ENCODE measurements around the gene MSS51.
A peak's percentile ranks its signal among the peaks of the same experiment; 100 is the strongest.

Gene MSS51

DNA sequence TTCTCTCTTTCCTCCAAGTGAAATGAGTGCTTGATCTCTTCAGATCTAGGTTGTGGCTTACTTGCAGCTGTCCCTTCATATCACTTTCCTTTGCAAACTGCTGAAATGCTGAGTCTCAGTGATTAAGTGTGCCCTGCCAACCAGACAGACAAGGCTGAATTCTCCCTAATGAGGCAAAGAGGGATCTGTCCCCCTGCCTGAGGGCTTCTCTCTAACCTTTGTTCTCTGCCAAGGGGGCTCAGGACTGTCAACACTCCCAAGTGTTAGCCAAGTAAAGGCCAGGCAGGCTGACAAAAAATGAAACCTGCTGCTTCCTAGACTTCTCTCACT is at the start of gene MSS51:
TSS of gene MSS51 (minus strand) at position 24 of the 330 bp plus-strand sequence. CDS start 5,277 bp downstream, outside the sequence.
- peaks cover 19% of the 10 kb centered on the region for H3K36me3 ChIP-seq (ENCODE audit: control insufficient read depth, insufficient read depth, low read length, severe bottlenecking)
- H3K4me3 ChIP-seq (ENCODE audit: low read length): no peak within 1 kb of the TSS
- peaks cover under 1% of the 10 kb centered on the region for H3K4me1 ChIP-seq (ENCODE audit: control insufficient read depth, insufficient read depth, low read length)
- no peak within 1 kb of the TSS for H3K9ac ChIP-seq (ENCODE audit: low read length)
- H3K27me3 ChIP-seq (replicated peaks; ENCODE audit: control insufficient read depth, insufficient read depth, low read length): no peaks in the 10 kb centered on the region
- H3K9me3 ChIP-seq (ENCODE audit: control insufficient read depth, low read length): no peaks in the 10 kb centered on the region
- DNase-seq (ENCODE audit: low read depth): no peak

GRCh38 chr10:73480158-73480557 is 46.8 kb upstream of the MSS51 start:
- H3K9me3 ChIP-seq (ENCODE audit: control insufficient read depth, low read length): no peaks in the 10 kb centered on the region
- H3K4me3 ChIP-seq (ENCODE audit: low read length): no peak overlapping the region
- no peaks in the 10 kb centered on the region for H3K27me3 ChIP-seq (replicated peaks; ENCODE audit: control insufficient read depth, insufficient read depth, low read length)
- H3K4me1 ChIP-seq (ENCODE audit: control insufficient read depth, insufficient read depth, low read length): no peaks in the 10 kb centered on the region
- no peak overlapping the region for H3K9ac ChIP-seq (ENCODE audit: low read length)
- H3K36me3 ChIP-seq (ENCODE audit: control insufficient read depth, insufficient read depth, low read length, severe bottlenecking): peaks cover 51% of the 10 kb centered on the region
- DNase-seq (ENCODE audit: low read depth): peak; percentile 34

DNA sequence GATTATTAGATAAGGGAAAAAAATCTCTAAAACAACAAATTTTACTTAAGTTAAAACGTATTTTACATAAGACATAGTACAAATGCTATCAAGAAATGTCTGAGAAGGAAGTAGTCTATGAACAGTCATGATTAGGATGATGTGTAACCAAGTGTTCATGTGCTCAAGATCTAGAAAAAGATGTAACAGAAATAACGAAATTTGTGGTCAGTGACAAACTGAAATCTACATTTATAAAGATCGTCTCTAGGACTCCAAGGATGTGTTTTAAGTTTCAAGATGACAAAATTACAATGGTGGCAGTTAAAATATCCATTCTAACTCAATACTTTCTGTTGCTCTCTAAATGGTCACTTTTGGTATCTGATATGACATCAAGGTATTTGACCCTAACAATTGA is 45.3 kb upstream of the MSS51 start:
- Histone ChIP-seq H3K27me3 (replicated peaks; ENCODE audit: control insufficient read depth, insufficient read depth, low read length) (no peaks in the 10 kb centered on the region), H3K4me1 (ENCODE audit: control insufficient read depth, insufficient read depth, low read length) (no peaks in the 10 kb centered on the region), H3K9me3 (ENCODE audit: control insufficient read depth, low read length) (no peaks in the 10 kb centered on the region), H3K9ac (ENCODE audit: low read length) (no peak overlapping the region), H3K4me3 (ENCODE audit: low read length) (no peak overlapping the region), H3K36me3 (ENCODE audit: control insufficient read depth, insufficient read depth, low read length, severe bottlenecking) (peaks cover 66% of the 10 kb centered on the region)
- no peak for DNase-seq (ENCODE audit: low read depth)

GRCh38 chr10:73471226-73471625 is 37.9 kb upstream of the MSS51 start:
- Histone ChIP-seq H3K9ac (ENCODE audit: low read length) (no peak overlapping the region), H3K4me1 (ENCODE audit: control insufficient read depth, insufficient read depth, low read length) (peaks cover 17% of the 10 kb centered on the region), H3K4me3 (ENCODE audit: low read length) (no peak overlapping the region), H3K9me3 (ENCODE audit: control insufficient read depth, low read length) (no peaks in the 10 kb centered on the region), H3K36me3 (ENCODE audit: control insufficient read depth, insufficient read depth, low read length, severe bottlenecking) (peaks cover 91% of the 10 kb centered on the region), H3K27me3 (replicated peaks; ENCODE audit: control insufficient read depth, insufficient read depth, low read length) (no peaks in the 10 kb centered on the region)
- DNase-seq (ENCODE audit: low read depth): no peak

GRCh38 chr10:73469579-73469978 is 36.2 kb upstream of the MSS51 start:
- no peaks in the 10 kb centered on the region for H3K9me3 ChIP-seq (ENCODE audit: control insufficient read depth, low read length)
- no peaks in the 10 kb centered on the region for H3K27me3 ChIP-seq (replicated peaks; ENCODE audit: control insufficient read depth, insufficient read depth, low read length)
- peaks cover 91% of the 10 kb centered on the region for H3K36me3 ChIP-seq (ENCODE audit: control insufficient read depth, insufficient read depth, low read length, severe bottlenecking)
- DNase-seq (ENCODE audit: low read depth): no peak
- no peak overlapping the region for H3K4me3 ChIP-seq (ENCODE audit: low read length)
- H3K4me1 ChIP-seq (ENCODE audit: control insufficient read depth, insufficient read depth, low read length): peaks cover 17% of the 10 kb centered on the region
- H3K9ac ChIP-seq (ENCODE audit: low read length): no peak overlapping the region

GRCh38 chr10:73467206-73467605 is 33.8 kb upstream of the MSS51 start:
- H3K4me3 ChIP-seq (ENCODE audit: low read length): no peak overlapping the region
- H3K9ac ChIP-seq (ENCODE audit: low read length): no peak overlapping the region
- DNase-seq (ENCODE audit: low read depth): no peak
- H3K27me3 ChIP-seq (replicated peaks; ENCODE audit: control insufficient read depth, insufficient read depth, low read length): no peaks in the 10 kb centered on the region
- no peaks in the 10 kb centered on the region for H3K9me3 ChIP-seq (ENCODE audit: control insufficient read depth, low read length)
- peaks cover 75% of the 10 kb centered on the region for H3K36me3 ChIP-seq (ENCODE audit: control insufficient read depth, insufficient read depth, low read length, severe bottlenecking)
- peaks cover 17% of the 10 kb centered on the region for H3K4me1 ChIP-seq (ENCODE audit: control insufficient read depth, insufficient read depth, low read length)

- peaks cover 10% of the 10 kb centered on the region for H3K4me1 ChIP-seq (ENCODE audit: control insufficient read depth, insufficient read depth, low read length)
- DNase-seq (ENCODE audit: low read depth): no peak
- H3K27me3 ChIP-seq (replicated peaks; ENCODE audit: control insufficient read depth, insufficient read depth, low read length): no peaks in the 10 kb centered on the region
- no peak overlapping the region for H3K4me3 ChIP-seq (ENCODE audit: low read length)
- H3K36me3 ChIP-seq (ENCODE audit: control insufficient read depth, insufficient read depth, low read length, severe bottlenecking): peaks cover 66% of the 10 kb centered on the region
- no peak overlapping the region for H3K9ac ChIP-seq (ENCODE audit: low read length)
- no peaks in the 10 kb centered on the region for H3K9me3 ChIP-seq (ENCODE audit: control insufficient read depth, low read length)
These were observed 32.8 kb upstream of the MSS51 start for GRCh38 chr10:73465978-73466726.

- Histone ChIP-seq H3K36me3 (ENCODE audit: control insufficient read depth, insufficient read depth, low read length, severe bottlenecking) (peaks cover 26% of the 10 kb centered on the region), H3K9ac (ENCODE audit: low read length) (no peak overlapping the region), H3K9me3 (ENCODE audit: control insufficient read depth, low read length) (no peaks in the 10 kb centered on the region), H3K4me3 (ENCODE audit: low read length) (no peak overlapping the region), H3K4me1 (ENCODE audit: control insufficient read depth, insufficient read depth, low read length) (peaks cover 3% of the 10 kb centered on the region), H3K27me3 (replicated peaks; ENCODE audit: control insufficient read depth, insufficient read depth, low read length) (no peaks in the 10 kb centered on the region)
- DNase-seq (ENCODE audit: low read depth): no peak
These were observed 27.5 kb upstream of the MSS51 start for GRCh38 chr10:73460897-73461296.

DNA sequence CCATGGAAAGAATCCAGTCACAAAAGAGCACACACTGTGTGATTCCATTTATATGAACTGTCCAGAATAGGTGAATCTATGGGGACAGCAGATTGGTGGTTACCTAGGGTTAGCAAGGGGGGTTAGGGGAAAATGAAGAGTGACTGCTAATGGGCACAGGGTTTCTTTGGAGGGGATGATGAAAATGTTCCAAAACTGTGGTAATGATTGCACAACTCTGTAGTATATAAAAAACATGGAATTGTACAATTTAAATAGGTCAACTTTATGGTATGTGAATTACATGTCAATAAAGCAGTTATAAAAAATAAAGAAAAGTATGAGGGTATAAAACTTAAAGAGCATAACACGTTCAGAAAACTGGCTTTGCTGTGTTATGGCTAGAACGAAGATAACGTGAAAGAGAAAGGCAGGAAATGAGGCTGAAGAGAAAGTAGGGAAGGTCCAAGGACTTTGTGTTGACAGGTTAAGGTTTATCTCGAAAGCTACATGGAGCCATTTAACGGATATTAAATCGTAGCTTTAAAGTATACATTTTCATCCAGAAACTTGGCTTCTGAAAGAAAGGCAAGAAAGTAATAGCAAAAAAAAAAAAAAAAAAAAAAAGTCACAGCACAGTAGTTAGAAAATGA is 26.4 kb upstream of the MSS51 start:
- Histone ChIP-seq H3K9me3 (ENCODE audit: control insufficient read depth, low read length) (no peaks in the 10 kb centered on the region), H3K27me3 (replicated peaks; ENCODE audit: control insufficient read depth, insufficient read depth, low read length) (no peaks in the 10 kb centered on the region), H3K4me3 (ENCODE audit: low read length) (no peak overlapping the region), H3K9ac (ENCODE audit: low read length) (no peak overlapping the region), H3K36me3 (ENCODE audit: control insufficient read depth, insufficient read depth, low read length, severe bottlenecking) (peaks cover 18% of the 10 kb centered on the region), H3K4me1 (ENCODE audit: control insufficient read depth, insufficient read depth, low read length) (peaks cover 3% of the 10 kb centered on the region)
- DNase-seq (ENCODE audit: low read depth): peak; percentile 66

- Histone ChIP-seq H3K27me3 (replicated peaks; ENCODE audit: control insufficient read depth, insufficient read depth, low read length) (no peaks in the 10 kb centered on the region), H3K4me3 (ENCODE audit: low read length) (no peak overlapping the region), H3K4me1 (ENCODE audit: control insufficient read depth, insufficient read depth, low read length) (peaks cover 3% of the 10 kb centered on the region), H3K36me3 (ENCODE audit: control insufficient read depth, insufficient read depth, low read length, severe bottlenecking) (peaks cover 36% of the 10 kb centered on the region), H3K9ac (ENCODE audit: low read length) (no peak overlapping the region), H3K9me3 (ENCODE audit: control insufficient read depth, low read length) (no peaks in the 10 kb centered on the region)
- no peak for DNase-seq (ENCODE audit: low read depth)
These were observed 23.0 kb upstream of the MSS51 start for GRCh38 chr10:73456187-73456890.

GRCh38 chr10:73449113-73449512 is 15.8 kb upstream of the MSS51 start:
- DNase-seq (ENCODE audit: low read depth): no peak
- no peaks in the 10 kb centered on the region for H3K4me1 ChIP-seq (ENCODE audit: control insufficient read depth, insufficient read depth, low read length)
- H3K36me3 ChIP-seq (ENCODE audit: control insufficient read depth, insufficient read depth, low read length, severe bottlenecking): peaks cover 41% of the 10 kb centered on the region
- no peak overlapping the region for H3K9ac ChIP-seq (ENCODE audit: low read length)
- no peak overlapping the region for H3K4me3 ChIP-seq (ENCODE audit: low read length)
- no peaks in the 10 kb centered on the region for H3K9me3 ChIP-seq (ENCODE audit: control insufficient read depth, low read length)
- no peaks in the 10 kb centered on the region for H3K27me3 ChIP-seq (replicated peaks; ENCODE audit: control insufficient read depth, insufficient read depth, low read length)
